ENCODE measurements around the gene AGTRAP. TPM values are rescaled to one million over a fixed set of nuclear protein-coding genes. Genes with fewer than 3 reads are reported as not detected.

The AGTRAP gene
- total and polyA plus RNA-seq, 7 experiments from 2014 or later: 28.2 to 108 (median 36.2) TPM

GRCh38 chr1:11738783-11739182, 2.8 kb downstream of the AGTRAP start:
- ATAC-seq (no peak), DNase-seq (no peak)
- no peaks in the 10 kb centered on the region for H3K9me3 ChIP-seq (ENCODE audit: control insufficient read depth in 2 of 3, low read length in 3 of 3)
- intact Hi-C loops (cut with micrococcal nuclease): loop anchor here (5.0 to 10.0 kb wide), 6 partner anchors 64 to 1704 kb away; partner anchors contain the start of genes DFFA (in 1 of the 2), DISP3 (in 1 of the 2), FBXO6 (in 1 of the 2) and PEX14 (in 1 of the 2)
- H3K27ac Mint-ChIP-seq: peak overlapping the region in 6 of 9 donors; percentile 3 to 90 (median 64)
- no peaks in the 10 kb centered on the region for H3K27me3 ChIP-seq (ENCODE audit: control insufficient read depth in 2 of 2, insufficient read depth in 2 of 2, low read length in 2 of 2)
- H3K4me1 Mint-ChIP-seq: peaks cover 55 to 75% (median 71%) of the 10 kb centered on the region in 7 donors
- peaks cover 0 to 14% (median 0%) of the 10 kb centered on the region in 5 donors for H3K36me3 Mint-ChIP-seq
- H3K27ac ChIP-seq (ENCODE audit: low read depth, low read length): no peak overlapping the region
- peak overlapping the region in 7 of 10 donors; percentile 25 to 96 (median 84) for H3K4me3 Mint-ChIP-seq
- ChIA-PET POLR2A (no interaction called here), CTCF (no interaction called here)
- H3K4me3 ChIP-seq (ENCODE audit: low read length): no peak overlapping the region
- H3K36me3 ChIP-seq (ENCODE audit: control insufficient read depth in 2 of 3, insufficient read depth in 3 of 3, low read length in 3 of 3): peaks cover 0 to 4% (median 0%) of the 10 kb centered on the region in 3 experiments
- no peaks in the 10 kb centered on the region for H3K27me3 Mint-ChIP-seq
- peaks cover 0 to 1% (median 0%) of the 10 kb centered on the region in 11 donors for H3K9me3 Mint-ChIP-seq
- peaks cover 47 to 52% of the 10 kb centered on the region in 2 donors for H3K4me1 ChIP-seq (ENCODE audit: control insufficient read depth in 2 of 2, insufficient read depth in 2 of 2, low read length in 2 of 2)

GRCh38 chr1:11740258-11741192, 4.6 kb downstream of the AGTRAP start:
- H3K27me3 Mint-ChIP-seq: no peaks in the 10 kb centered on the region
- peak; percentile 52 for ATAC-seq

GRCh38 chr1:11741482-11741881, 5.5 kb downstream of the AGTRAP start:
- CTCF ChIA-PET: interaction anchor here (1.5 kb wide), 1 partner anchor 77 kb away, joined by 4 read pairs; the partner anchor contains the start of gene FBXO6
- H3K4me3 ChIP-seq (ENCODE audit: low read length): peak overlapping the region; percentile 29
- H3K36me3 ChIP-seq (ENCODE audit: control insufficient read depth in 2 of 3, insufficient read depth in 3 of 3, low read length in 3 of 3): peaks cover 0 to 11% (median 4%) of the 10 kb centered on the region in 3 experiments
- no peak for DNase-seq
- Mint-ChIP-seq H3K4me3 (peak overlapping the region in 7 of 10 donors; percentile 8 to 84 (median 71)), H3K27ac (peak overlapping the region in 1 of 9 donors; percentile 68), H3K4me1 (peaks cover 54 to 71% (median 68%) of the 10 kb centered on the region in 7 donors), H3K27me3 (no peaks in the 10 kb centered on the region), H3K9me3 (no peaks in the 10 kb centered on the region), H3K36me3 (peaks cover 0 to 23% (median 8%) of the 10 kb centered on the region in 5 donors)
- no peaks in the 10 kb centered on the region for H3K27me3 ChIP-seq (ENCODE audit: control insufficient read depth in 2 of 2, insufficient read depth in 2 of 2, low read length in 2 of 2)
- peaks cover 41 to 52% of the 10 kb centered on the region in 2 donors for H3K4me1 ChIP-seq (ENCODE audit: control insufficient read depth in 2 of 2, insufficient read depth in 2 of 2, low read length in 2 of 2)
- POLR2A ChIA-PET: interaction anchor here (1.1 to 1.8 kb wide), 3 partner anchors 22 to 166 kb away, joined by 3 to 6 read pairs (median 5); partner anchors contain the start of gene MAD2L2
- ATAC-seq: no peak
- intact Hi-C loops (cut with micrococcal nuclease): no loop called here
- no peaks in the 10 kb centered on the region for H3K9me3 ChIP-seq (ENCODE audit: control insufficient read depth in 2 of 3, low read length in 3 of 3)
- no peak overlapping the region for H3K27ac ChIP-seq (ENCODE audit: low read depth, low read length)

More at GRCh38 chr1:11740258-11741192, 4.6 kb downstream of the AGTRAP start:
- peaks cover 0 to 17% (median 0%) of the 10 kb centered on the region in 5 donors for H3K36me3 Mint-ChIP-seq
- peak overlapping the region; percentile 29 for H3K4me3 ChIP-seq (ENCODE audit: low read length)
- H3K36me3 ChIP-seq (ENCODE audit: control insufficient read depth in 2 of 3, insufficient read depth in 3 of 3, low read length in 3 of 3): peaks cover 0 to 5% (median 0%) of the 10 kb centered on the region in 3 experiments
- peak overlapping the region; percentile 55 to 84 (median 69) for H3K4me3 Mint-ChIP-seq
- peak overlapping the region; percentile 5 to 82 (median 65) for H3K27ac Mint-ChIP-seq
- peaks cover 45 to 52% of the 10 kb centered on the region in 2 donors for H3K4me1 ChIP-seq (ENCODE audit: control insufficient read depth in 2 of 2, insufficient read depth in 2 of 2, low read length in 2 of 2)
- H3K27me3 ChIP-seq (ENCODE audit: control insufficient read depth in 2 of 2, insufficient read depth in 2 of 2, low read length in 2 of 2): no peaks in the 10 kb centered on the region
- H3K27ac ChIP-seq (ENCODE audit: low read depth, low read length): no peak overlapping the region
- H3K4me1 Mint-ChIP-seq: peaks cover 53 to 72% (median 65%) of the 10 kb centered on the region in 7 donors
- POLR2A ChIA-PET: interaction anchor here (1.1 to 1.8 kb wide), 3 partner anchors 21 to 167 kb away, joined by 3 to 6 read pairs (median 5); partner anchors contain the start of gene MAD2L2
- intact Hi-C loops (cut with micrococcal nuclease): no loop called here
- DNase-seq: no peak
- no peaks in the 10 kb centered on the region for H3K9me3 ChIP-seq (ENCODE audit: control insufficient read depth in 2 of 3, low read length in 3 of 3)
- CTCF ChIA-PET: interaction anchor here (1.5 kb wide), 1 partner anchor 76 kb away, joined by 4 read pairs; the partner anchor contains the start of gene FBXO6
- no peaks in the 10 kb centered on the region for H3K9me3 Mint-ChIP-seq

GRCh38 chr1:11741919-11742558, 6.1 kb downstream of the AGTRAP start:
- Mint-ChIP-seq H3K27ac (peak overlapping the region in 2 of 9 donors; percentile 8 to 21), H3K9me3 (no peaks in the 10 kb centered on the region), H3K4me3 (peak overlapping the region in 7 of 10 donors; percentile 6 to 76 (median 50)), H3K27me3 (no peaks in the 10 kb centered on the region), H3K36me3 (peaks cover 4 to 22% (median 13%) of the 10 kb centered on the region in 5 donors), H3K4me1 (peaks cover 51 to 70% (median 64%) of the 10 kb centered on the region in 7 donors)
- intact Hi-C loops (cut with micrococcal nuclease): no loop called here
- ATAC-seq: no peak
- H3K27me3 ChIP-seq (ENCODE audit: control insufficient read depth in 2 of 2, insufficient read depth in 2 of 2, low read length in 2 of 2): no peaks in the 10 kb centered on the region
- H3K27ac ChIP-seq (ENCODE audit: low read depth, low read length): no peak overlapping the region
- H3K4me1 ChIP-seq (ENCODE audit: control insufficient read depth in 2 of 2, insufficient read depth in 2 of 2, low read length in 2 of 2): peaks cover 38 to 48% of the 10 kb centered on the region in 2 donors
- peaks cover 0 to 16% (median 4%) of the 10 kb centered on the region in 3 experiments for H3K36me3 ChIP-seq (ENCODE audit: control insufficient read depth in 2 of 3, insufficient read depth in 3 of 3, low read length in 3 of 3)
- H3K4me3 ChIP-seq (ENCODE audit: low read length): no peak overlapping the region
- ChIA-PET POLR2A (interaction anchor here (1.1 to 1.8 kb wide), 2 partner anchors 22 to 166 kb away, joined by 3 to 6 read pairs; no protein-coding TSS in a partner anchor), CTCF (interaction anchor here (1.5 kb wide), 1 partner anchor 78 kb away, joined by 4 read pairs; the partner anchor contains the start of gene FBXO6)
- no peaks in the 10 kb centered on the region for H3K9me3 ChIP-seq (ENCODE audit: control insufficient read depth in 2 of 3, low read length in 3 of 3)
- DNase-seq: no peak

- no peak overlapping the region for H3K4me3 ChIP-seq (ENCODE audit: low read length)
- Mint-ChIP-seq H3K36me3 (peaks cover 4 to 20% (median 13%) of the 10 kb centered on the region in 5 donors), H3K4me3 (no peak overlapping the region), H3K4me1 (peaks cover 39 to 58% (median 48%) of the 10 kb centered on the region in 7 donors), H3K9me3 (no peaks in the 10 kb centered on the region), H3K27ac (peak overlapping the region in 3 of 9 donors; percentile 19 to 51 (median 49)), H3K27me3 (no peaks in the 10 kb centered on the region)
- H3K27ac ChIP-seq (ENCODE audit: low read depth, low read length): no peak overlapping the region
- no peak for DNase-seq
- H3K9me3 ChIP-seq (ENCODE audit: control insufficient read depth in 2 of 3, low read length in 3 of 3): no peaks in the 10 kb centered on the region
- H3K4me1 ChIP-seq (ENCODE audit: control insufficient read depth in 2 of 2, insufficient read depth in 2 of 2, low read length in 2 of 2): peaks cover 29 to 38% of the 10 kb centered on the region in 2 donors
- no peak for ATAC-seq
- H3K27me3 ChIP-seq (ENCODE audit: control insufficient read depth in 2 of 2, insufficient read depth in 2 of 2, low read length in 2 of 2): no peaks in the 10 kb centered on the region
- ChIA-PET CTCF (no interaction called here), POLR2A (interaction anchor here (0.6 to 1.5 kb wide), 2 partner anchors 8 to 18 kb away, joined by 3 to 4 read pairs; partner anchors contain the start of gene AGTRAP)
- peaks cover 0 to 36% (median 4%) of the 10 kb centered on the region in 3 experiments for H3K36me3 ChIP-seq (ENCODE audit: control insufficient read depth in 2 of 3, insufficient read depth in 3 of 3, low read length in 3 of 3)
- intact Hi-C loops (cut with micrococcal nuclease): no loop called here
Measured at GRCh38 chr1:11744287-11744686, 8.4 kb downstream of the AGTRAP start.

GRCh38 chr1:11746092-11746491, 10.2 kb downstream of the AGTRAP start:
- Mint-ChIP-seq H3K4me3 (no peak overlapping the region), H3K27me3 (no peaks in the 10 kb centered on the region), H3K36me3 (peaks cover 4 to 20% (median 13%) of the 10 kb centered on the region in 5 donors), H3K27ac (peak overlapping the region in 5 of 9 donors; percentile 24 to 46 (median 31)), H3K4me1 (peaks cover 23 to 44% (median 34%) of the 10 kb centered on the region in 7 donors), H3K9me3 (no peaks in the 10 kb centered on the region)
- no peak overlapping the region for H3K27ac ChIP-seq (ENCODE audit: low read depth, low read length)
- intact Hi-C loops (cut with micrococcal nuclease): no loop called here
- no peaks in the 10 kb centered on the region for H3K27me3 ChIP-seq (ENCODE audit: control insufficient read depth in 2 of 2, insufficient read depth in 2 of 2, low read length in 2 of 2)
- DNase-seq (no peak), ATAC-seq (no peak)
- peaks cover 0 to 52% (median 4%) of the 10 kb centered on the region in 3 experiments for H3K36me3 ChIP-seq (ENCODE audit: control insufficient read depth in 2 of 3, insufficient read depth in 3 of 3, low read length in 3 of 3)
- H3K4me3 ChIP-seq (ENCODE audit: low read length): no peak overlapping the region
- H3K9me3 ChIP-seq (ENCODE audit: control insufficient read depth in 2 of 3, low read length in 3 of 3): no peaks in the 10 kb centered on the region
- peaks cover 12 to 24% of the 10 kb centered on the region in 2 donors for H3K4me1 ChIP-seq (ENCODE audit: control insufficient read depth in 2 of 2, insufficient read depth in 2 of 2, low read length in 2 of 2)
- CTCF ChIA-PET: interaction anchor here (0.7 kb wide), 1 partner anchor 32 kb away, joined by 3 read pairs; no protein-coding TSS in a partner anchor
- POLR2A ChIA-PET: no interaction called here

Data from naive thymus-derived CD4-positive, alpha-beta T cell (primary cell).